Hindlimb muscle (tissue), 1 donor: Measurements from ENCODE around the gene NIFK. TPM values are rescaled to one million over a fixed set of nuclear protein-coding genes. Genes with fewer than 3 reads are reported as not detected.
"Not testable (repeated sequence)": the region's sequence is repeated elsewhere in the genome, so short reads cannot be mapped to it uniquely, and the experiment has no call there.

Experiments
- DNase-seq: peaks from one replicate; pipeline ENCODE4 v3.0.0-alpha.2; 2013
- polyA plus RNA-seq: library from polyadenylated mRNA; unstranded; fragments of 120-200 nt; gene quantifications from one replicate; pipeline ENCODE4 v1.2.1, GENCODE V29; 2013; ENCODE audit not compliant: insufficient read length

The NIFK gene
- polyA plus RNA-seq, 1 donor, result 50.4 TPM

DNA sequence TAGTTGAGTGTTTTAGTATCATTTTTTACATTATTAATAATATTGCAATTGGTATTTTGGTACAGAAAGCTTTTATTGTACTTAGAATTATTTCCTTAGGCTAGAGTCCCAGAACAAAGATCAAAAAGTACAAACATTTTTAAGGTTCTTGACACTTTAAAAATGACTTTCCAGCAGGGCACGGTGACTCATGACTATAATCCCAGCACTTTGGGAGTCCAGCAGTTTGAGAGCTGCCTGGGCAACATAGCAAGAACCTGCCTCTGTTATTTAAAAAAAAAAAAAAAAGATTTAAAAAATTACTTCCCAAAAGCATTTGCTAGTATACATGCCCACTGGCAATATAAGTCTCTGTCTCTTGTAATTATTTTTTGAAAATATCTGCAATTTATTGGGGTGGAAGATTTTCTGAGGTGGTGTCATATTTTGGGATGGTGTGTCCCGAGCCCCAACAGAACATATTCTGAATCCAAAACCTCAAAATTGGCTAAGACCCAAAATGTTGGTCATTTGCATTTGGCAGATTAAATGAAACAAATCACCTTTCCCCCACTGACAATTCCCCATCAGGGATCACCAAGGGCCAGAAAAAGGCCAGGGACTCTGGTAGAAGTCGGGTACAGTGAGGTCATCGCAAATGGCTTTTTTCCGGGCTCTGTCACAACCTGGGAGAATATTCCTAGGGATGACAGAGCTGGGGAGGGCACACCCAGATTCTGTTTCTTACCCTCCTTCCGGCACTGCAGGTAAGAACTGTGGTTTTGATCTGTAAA, 42.1 kb downstream of the NIFK start:
- DNase-seq, result no peak

DNA sequence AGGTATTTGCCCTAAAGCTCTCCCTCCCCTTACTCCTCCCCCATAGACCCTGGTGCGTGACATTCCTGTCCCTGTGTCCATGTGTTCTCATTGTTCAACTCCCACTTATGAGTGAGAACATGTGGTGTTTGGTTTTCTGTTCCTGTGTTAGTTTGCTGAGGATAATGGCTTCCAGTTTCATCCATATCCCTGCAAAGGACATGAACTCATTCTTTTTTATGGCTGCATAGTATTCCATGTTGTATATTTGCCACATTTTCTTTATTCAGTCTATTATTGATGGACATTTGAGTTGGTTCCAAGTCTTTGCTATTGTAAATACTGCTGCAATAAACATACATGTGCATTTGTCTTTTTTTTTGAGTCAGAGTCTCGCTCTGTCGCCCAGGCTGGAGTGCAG, 46.1 kb downstream of the NIFK start:
- not testable (repeated sequence) for DNase-seq

- DNase-seq, result no peak
Measured at GRCh38 chr2:121690095-121690494, 46.6 kb downstream of the NIFK start.

DNA sequence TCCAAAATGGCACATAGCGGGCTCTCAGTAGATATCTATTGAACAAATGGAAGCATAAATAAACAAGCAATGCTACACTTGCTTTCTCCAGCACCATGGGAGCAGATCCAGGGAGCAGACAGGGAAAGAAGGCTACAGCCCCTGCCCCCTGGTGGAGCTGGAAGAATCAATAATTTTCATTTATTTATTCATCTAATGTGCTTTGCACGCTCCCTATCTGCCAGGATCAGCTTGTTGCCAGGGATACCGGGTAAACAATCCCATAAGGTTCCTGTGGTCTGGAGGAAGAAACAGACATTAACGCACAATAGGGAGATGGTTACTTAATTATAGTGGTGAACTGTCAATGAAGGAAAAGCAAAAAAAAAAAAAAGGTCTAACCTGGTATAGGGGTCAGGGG, 47.3 kb downstream of the NIFK start:
- peak; percentile 65 for DNase-seq

- no peak for DNase-seq
Measured at GRCh38 chr2:121688820-121689219, 47.9 kb downstream of the NIFK start.

DNA sequence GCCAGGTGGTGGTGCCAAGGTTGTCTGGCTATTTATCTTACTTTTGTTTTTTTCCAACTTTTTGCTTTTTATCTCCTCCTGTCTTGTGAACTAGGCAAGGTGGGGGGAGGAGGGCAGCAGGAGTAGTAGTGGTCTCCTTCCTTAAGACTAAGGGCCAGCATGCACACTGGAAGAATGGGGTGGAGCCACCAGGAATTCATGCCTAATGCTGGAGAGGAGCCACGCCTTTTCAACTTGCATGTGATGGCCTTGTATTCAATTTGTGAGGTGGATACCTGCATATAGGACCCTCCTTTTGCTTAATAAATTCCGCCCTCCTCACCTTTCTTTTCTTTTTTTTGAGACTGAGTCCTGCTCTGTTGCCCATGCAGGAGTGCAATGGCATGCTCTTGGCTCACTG, 49.8 kb downstream of the NIFK start:
- no peak for DNase-seq

GRCh38 chr2:121686218-121686617, 50.5 kb downstream of the NIFK start:
- DNase-seq, result no peak

GRCh38 chr2:121682396-121683298, 54.0 kb downstream of the NIFK start:
- no peak for DNase-seq

DNA sequence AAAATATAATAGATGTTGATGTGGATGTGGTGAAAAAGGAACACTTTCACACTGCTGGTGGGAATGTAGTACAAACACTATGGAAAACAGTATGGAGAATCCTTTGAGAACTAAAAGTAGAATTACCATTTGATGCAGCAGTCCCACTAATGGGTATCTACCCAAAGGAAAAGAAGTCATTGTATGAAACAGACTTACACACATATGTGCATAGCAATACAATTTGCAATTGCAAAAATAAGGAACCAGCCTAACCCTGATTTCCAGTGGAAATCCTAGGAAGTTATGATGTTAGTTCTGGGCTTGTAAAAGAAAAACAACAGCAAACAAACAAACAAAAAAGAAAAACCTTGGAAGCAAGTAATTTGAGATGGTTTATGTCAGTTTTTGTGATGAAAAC, 58.8 kb downstream of the NIFK start:
- no peak for DNase-seq

Other genes starting within 250 kb of the NIFK start
- gene RNU4ATAC, start 206.0 kb downstream of the NIFK start, polyA plus RNA-seq, result not detected
- gene CLASP1, start 87.4 kb downstream of the NIFK start, polyA plus RNA-seq, result 69.7 TPM
- gene TSN, start 18.8 kb upstream of the NIFK start, polyA plus RNA-seq, result 44.2 TPM